Stimulated activated naive CD4-positive, alpha-beta T cell treated with Interleukin-2 at 50 U/mL for 16 hours (primary cell): ENCODE data around the gene PSAT1.

Source experiments
- DNase-seq: peaks from one replicate; lab custom pipeline; 2025; lab: John Stamatoyannopoulos, UW

The PSAT1 gene

GRCh38 chr9:78365748-78366697 lies 69.1 kb downstream of the PSAT1 start:
- DNase-seq = no peak

- no peak for DNase-seq
These were observed 69.9 kb downstream of the PSAT1 start for GRCh38 chr9:78366827-78367226.

- no peak for DNase-seq
These were observed 71.3 kb downstream of the PSAT1 start for GRCh38 chr9:78368236-78368635.

- DNase-seq = peak; percentile 17
These were observed 72.8 kb downstream of the PSAT1 start for GRCh38 chr9:78369639-78370219.

- no peak for DNase-seq
These were observed 74.1 kb downstream of the PSAT1 start for GRCh38 chr9:78370991-78371390.

GRCh38 chr9:78371981-78372380 lies 75.1 kb downstream of the PSAT1 start:
- DNase-seq = no peak
